Measurements from ENCODE around the gene S100A13. TPM values are rescaled to one million over a fixed set of nuclear protein-coding genes. Genes with fewer than 3 reads are reported as not detected.
A peak's percentile ranks its signal among the peaks of the same experiment; 100 is the strongest.

S100A13 gene
- polyA plus RNA-seq, 1 experiment: 313 TPM

GRCh38 chr1:153633754-153634665 is 6.7 kb upstream of the S100A13 start, which contains the start of gene CHTOP:
Gene CHTOP (plus strand): TSS chr1:153634066. CDS start chr1:153636589, 2,523 bp downstream.
- ChIA-PET POLR2A (interaction anchor here (0.6 to 1.5 kb wide), 5 partner anchors 13 to 101 kb away, joined by 3 to 8 read pairs (median 5); partner anchors contain the start of genes S100A16 and S100A6), CTCF (interaction anchor here (0.5 to 2.0 kb wide), 15 partner anchors 8 to 124 kb away, joined by 3 to 17 read pairs (median 4); partner anchors contain the start of gene S100A14)
- Histone ChIP-seq H3K27me3 (ENCODE audit: control insufficient read depth, insufficient read depth, low read length) (no peaks in the 10 kb centered on the region), H3K36me3 (ENCODE audit: control insufficient read depth, insufficient read depth, low read length) (peaks cover 12% of the 10 kb centered on the region), H3K4me3 (ENCODE audit: low read depth, low read length) (peak within 1 kb of the TSS; percentile 80)
- no peak; the same call in 1 of the 2 replicates for TF ChIP-seq CTCF (IDR thresholded peaks at IDR 0.05; ENCODE audit: insufficient read depth, low read depth, low read length)
- peak; percentile 88 for DNase-seq (ENCODE audit: low read depth)

- Histone ChIP-seq H3K36me3 (ENCODE audit: control insufficient read depth, insufficient read depth, low read length) (peaks cover 11% of the 10 kb centered on the region), H3K4me3 (ENCODE audit: low read depth, low read length) (peak overlapping the region; percentile 10; the same call in 1 of the 2 replicates), H3K27me3 (ENCODE audit: control insufficient read depth, insufficient read depth, low read length) (no peaks in the 10 kb centered on the region)
- no peak for TF ChIP-seq CTCF (IDR thresholded peaks at IDR 0.05; ENCODE audit: insufficient read depth, low read depth, low read length)
- POLR2A ChIA-PET: interaction anchor here (0.6 to 1.5 kb wide), 4 partner anchors 19 to 100 kb away, joined by 3 to 8 read pairs (median 5); partner anchors contain the start of genes S100A16 and S100A6
- DNase-seq (ENCODE audit: low read depth): no peak
- CTCF ChIA-PET: interaction anchor here (0.5 to 2.0 kb wide), 8 partner anchors 10 to 123 kb away, joined by 3 to 17 read pairs (median 5); partner anchors contain the start of gene S100A14
These were observed 6.0 kb upstream of the S100A13 start for GRCh38 chr1:153633161-153633753.

- no peak for DNase-seq (ENCODE audit: low read depth)
- POLR2A ChIA-PET: interaction anchor here (0.5 kb wide), 1 partner anchor 97 kb away, joined by 13 read pairs; the partner anchor contains the start of gene INTS3
These were observed 4.0 kb upstream of the S100A13 start for GRCh38 chr1:153631047-153632022.

GRCh38 chr1:153630384-153630783 is 3.1 kb upstream of the S100A13 start:
- Histone ChIP-seq H3K4me3 (ENCODE audit: low read depth, low read length) (no peak overlapping the region), H3K36me3 (ENCODE audit: control insufficient read depth, insufficient read depth, low read length) (no peaks in the 10 kb centered on the region; the same call in 1 of the 2 replicates), H3K27me3 (ENCODE audit: control insufficient read depth, insufficient read depth, low read length) (no peaks in the 10 kb centered on the region)
- CTCF ChIA-PET: interaction anchor here (0.5 to 9.0 kb wide), 4 partner anchors 14 to 58 kb away, joined by 3 to 148 read pairs (median 24); partner anchors contain the start of genes S100A14 and S100A16
- no peak for DNase-seq (ENCODE audit: low read depth)
- no peak for TF ChIP-seq CTCF (IDR thresholded peaks at IDR 0.05; ENCODE audit: insufficient read depth, low read depth, low read length)
- POLR2A ChIA-PET: interaction anchor here (0.5 kb wide), 1 partner anchor 97 kb away, joined by 13 read pairs; the partner anchor contains the start of gene INTS3

More at GRCh38 chr1:153631047-153632022, 4.0 kb upstream of the S100A13 start:
- Histone ChIP-seq H3K4me3 (ENCODE audit: low read depth, low read length) (no peak overlapping the region), H3K36me3 (ENCODE audit: control insufficient read depth, insufficient read depth, low read length) (peaks cover under 1% of the 10 kb centered on the region), H3K27me3 (ENCODE audit: control insufficient read depth, insufficient read depth, low read length) (no peaks in the 10 kb centered on the region)
- TF ChIP-seq CTCF (IDR thresholded peaks at IDR 0.05; ENCODE audit: insufficient read depth, low read depth, low read length): no peak
- CTCF ChIA-PET: interaction anchor here (0.5 to 9.0 kb wide), 4 partner anchors 16 to 134 kb away, joined by 3 to 148 read pairs (median 3); partner anchors contain the start of genes NPR1, S100A14 and S100A16

Data from BJ (cell line).